HG03159 (cell line): ENCODE data around the gene ARMC3.
A peak's percentile ranks its signal among the peaks of the same experiment; 100 is the strongest.

ENCODE experiments used
- ATAC-seq: cut with Tn5 transposase; IDR thresholded peaks from one replicate; pipeline ENCODE4 v1.9.1; 2021; ENCODE audit warnings: mild to moderate bottlenecking, moderate library complexity; ENCODE audit not compliant: unreplicated experiment

ARMC3 gene

DNA sequence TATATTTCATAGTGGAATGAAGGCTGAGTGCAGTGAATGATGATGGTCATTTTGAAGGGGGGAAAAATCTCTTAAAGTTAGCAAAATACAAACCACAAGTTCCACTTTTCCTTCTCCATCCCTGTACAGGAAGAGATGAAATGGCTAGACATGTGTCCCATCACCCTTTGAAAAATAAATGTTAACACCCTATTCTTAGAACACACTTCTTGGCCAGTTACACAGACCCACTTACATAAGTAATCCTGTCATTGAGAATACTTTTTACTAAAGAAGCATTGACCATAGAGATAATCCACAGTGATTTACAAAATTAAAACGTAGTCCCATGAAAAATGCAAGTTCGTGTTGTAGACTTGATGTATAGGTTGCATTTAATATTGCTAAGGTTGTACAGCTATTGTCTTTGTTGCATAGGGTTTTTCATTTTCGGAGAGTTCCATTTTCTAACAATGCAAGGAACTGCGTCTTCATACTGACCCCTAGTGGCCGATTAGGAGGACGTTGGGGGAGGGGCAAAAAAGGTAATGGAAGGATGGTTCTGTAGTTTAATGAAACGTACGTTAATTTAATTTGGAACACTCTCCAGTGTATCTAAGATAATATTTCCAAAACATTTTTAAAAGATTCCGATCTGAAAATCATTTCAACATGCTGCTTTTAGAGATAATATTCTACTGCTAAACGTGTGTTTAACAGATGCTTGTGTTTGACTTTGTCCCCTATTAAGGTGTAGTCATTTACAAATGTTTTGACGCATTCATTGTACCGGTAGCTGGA lies 60.9 kb downstream of the ARMC3 start:
- ATAC-seq, result peak; percentile 49

DNA sequence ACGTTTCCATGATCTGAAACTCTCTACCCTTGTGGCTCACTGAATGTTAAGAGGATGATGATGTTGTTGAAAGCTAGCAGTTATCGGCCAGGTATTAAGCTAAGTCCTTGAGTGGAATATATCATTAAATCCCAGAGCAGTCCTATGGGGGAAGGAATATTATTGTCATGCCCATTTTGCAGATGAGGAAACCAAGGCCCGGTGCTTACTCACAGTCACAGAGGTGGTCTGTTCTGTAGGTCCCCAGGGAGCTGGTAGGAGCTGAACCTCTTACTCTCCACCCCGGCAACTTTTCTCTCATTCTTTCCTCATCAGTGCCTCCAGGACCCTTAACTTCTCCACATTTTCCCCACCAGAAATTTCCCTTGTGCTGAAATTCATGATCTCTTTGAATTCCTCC lies 62.6 kb downstream of the ARMC3 start:
- ATAC-seq, result no peak

DNA sequence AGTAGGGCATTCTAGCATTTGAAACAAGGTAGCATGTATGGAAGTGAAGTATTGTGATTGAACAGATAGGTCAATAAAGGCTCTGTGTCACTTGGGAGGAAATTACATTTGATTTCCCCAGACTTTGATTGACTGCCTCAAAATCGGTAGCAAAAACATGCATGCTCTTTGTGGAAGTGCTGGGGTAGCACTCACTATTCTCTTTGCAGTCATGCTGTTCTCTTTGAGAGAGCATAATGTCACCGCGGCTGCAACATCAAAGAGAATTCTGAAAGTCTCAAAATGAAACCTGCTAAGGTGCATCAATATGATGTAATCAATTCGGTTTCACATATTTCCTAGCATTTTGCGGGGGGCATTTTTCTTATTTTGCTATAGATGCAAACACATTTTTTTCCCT lies 64.2 kb downstream of the ARMC3 start:
- no peak for ATAC-seq

DNA sequence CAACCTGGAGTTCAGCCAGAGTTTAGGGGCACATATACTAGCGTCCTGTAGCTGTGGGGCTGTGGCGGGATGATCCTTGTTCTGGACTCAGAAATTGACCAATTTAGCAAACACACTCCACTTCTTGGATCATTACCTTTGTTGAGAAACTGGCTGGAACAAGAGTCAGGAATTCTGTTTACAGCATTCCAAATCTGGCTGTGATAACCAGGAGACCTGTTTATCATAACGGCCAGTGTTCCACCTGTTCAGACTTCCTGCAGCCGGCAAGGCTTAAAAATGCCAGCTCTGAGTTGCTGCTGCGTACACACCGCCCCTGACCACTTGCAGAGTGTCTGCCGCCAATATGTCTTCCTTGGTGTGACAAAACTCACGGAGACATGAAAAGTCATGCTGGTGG lies 64.8 kb downstream of the ARMC3 start:
- ATAC-seq, result no peak

DNA sequence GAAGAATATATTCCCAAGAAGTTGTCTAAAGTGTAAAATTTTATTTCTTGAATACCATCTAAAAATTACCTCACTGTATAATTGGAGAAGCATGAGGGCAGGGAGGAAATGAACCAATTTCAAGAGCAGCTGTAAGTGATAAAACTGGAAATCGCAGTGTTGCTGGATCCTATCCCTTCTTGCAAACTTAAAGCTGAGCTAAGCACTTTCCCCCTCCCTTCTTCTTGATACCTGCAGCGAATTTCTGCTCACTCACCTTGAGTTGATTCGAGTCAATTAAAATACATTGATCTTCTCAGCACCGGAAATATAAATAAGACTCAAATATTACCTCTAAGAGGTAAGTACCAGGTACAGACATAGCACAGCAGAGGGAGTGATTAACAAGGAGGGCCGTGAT lies 65.5 kb downstream of the ARMC3 start:
- ATAC-seq, result no peak

DNA sequence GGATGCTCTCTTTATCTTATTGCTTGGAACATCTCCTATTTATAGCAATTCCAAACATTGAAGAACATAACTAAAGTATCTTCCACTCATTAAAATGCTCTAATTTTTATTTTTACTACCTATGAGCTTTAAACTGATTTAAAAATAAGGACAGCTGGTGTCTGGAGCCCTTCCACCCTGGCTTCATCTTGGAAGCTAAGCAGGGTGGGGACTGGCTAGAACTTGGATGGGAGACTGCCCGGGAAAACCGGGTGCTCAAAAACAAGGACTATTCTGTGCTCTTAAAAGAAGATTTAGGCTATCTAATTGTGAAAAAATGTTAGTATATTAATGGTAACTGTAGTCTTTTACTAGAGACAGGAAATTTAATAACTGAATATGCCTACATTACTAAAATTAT lies 69.2 kb downstream of the ARMC3 start:
- ATAC-seq, result no peak

DNA sequence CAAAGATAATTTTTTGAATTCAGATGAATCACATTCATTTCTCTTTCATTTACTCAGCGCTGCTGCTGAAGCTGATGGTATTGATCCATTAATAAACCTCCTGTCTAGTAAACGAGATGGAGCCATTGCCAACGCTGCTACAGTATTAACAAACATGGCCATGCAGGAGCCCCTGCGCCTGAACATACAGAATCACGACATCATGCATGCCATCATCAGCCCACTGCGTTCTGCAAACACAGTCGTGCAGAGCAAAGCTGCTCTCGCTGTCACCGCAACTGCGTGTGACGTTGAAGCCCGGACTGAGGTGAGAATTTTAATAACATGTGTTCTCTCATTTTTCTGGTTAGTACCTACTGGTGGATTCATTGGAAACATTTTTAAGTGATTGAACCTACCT lies 70.2 kb downstream of the ARMC3 start:
- ATAC-seq, result no peak

DNA sequence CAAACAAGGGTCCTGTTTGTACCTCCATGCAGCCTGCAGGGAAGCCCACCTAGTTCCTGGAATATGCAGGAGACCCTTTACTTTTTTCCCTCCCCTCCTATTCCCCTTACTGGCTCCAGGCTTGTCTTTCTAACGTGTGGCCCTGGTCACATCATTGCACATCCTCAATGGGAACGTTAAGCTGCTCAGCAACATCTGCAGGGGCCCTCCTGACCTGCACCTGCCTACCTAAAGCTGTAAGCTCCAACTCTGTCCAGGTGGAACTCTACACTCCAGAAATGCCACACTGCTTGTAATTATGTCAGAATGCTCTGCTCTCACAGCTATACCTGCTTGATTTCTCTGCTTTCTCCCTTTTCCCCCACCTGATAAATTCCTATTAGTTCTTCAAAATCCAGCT lies 72.1 kb downstream of the ARMC3 start:
- ATAC-seq, result no peak

DNA sequence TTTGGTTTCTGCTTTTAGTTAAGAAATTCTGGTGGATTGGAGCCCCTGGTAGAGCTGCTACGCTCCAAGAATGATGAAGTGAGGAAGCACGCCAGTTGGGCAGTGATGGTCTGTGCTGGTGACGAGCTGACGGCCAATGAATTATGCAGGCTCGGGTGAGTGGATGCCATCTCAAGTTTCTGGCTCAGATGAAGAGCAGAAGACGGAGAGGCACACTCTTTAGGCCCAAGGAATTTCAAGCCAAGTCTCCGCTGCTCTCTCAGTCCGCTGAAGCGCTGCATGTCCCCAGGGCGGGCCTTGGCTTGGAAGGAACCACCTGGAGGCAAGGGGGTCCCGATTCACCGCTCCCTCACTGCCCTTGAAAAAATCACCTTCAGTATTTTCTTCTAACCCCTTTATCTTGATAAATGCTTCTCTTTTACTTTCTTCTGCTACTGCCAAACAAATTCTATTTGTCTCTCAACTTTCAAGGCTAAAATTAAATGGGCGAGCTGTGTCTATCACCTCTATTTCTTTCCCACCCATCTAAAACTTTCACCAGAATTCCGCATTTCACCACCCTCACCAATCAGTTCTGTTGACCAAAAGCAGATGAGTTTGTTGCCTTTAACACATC lies 74.2 kb downstream of the ARMC3 start:
- no peak for ATAC-seq

DNA sequence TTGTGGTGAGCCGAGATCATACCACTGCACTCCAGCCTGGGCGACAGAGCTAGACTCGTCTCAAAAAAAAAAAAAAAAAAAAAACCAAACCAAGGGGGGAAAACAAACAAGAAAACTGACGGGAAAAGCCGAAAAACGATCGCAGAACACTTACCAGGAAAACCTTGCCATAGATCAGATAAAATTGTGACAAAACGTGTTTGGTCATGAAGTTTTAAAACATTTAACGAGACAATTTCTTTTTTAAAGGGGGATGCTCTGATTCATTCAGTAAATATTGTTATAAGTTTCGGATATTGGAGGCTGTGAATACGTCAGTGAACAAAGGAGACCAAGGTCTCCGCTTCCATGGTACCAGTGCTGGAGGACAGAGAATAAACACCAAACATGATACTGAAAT lies 77.3 kb downstream of the ARMC3 start:
- no peak for ATAC-seq

DNA sequence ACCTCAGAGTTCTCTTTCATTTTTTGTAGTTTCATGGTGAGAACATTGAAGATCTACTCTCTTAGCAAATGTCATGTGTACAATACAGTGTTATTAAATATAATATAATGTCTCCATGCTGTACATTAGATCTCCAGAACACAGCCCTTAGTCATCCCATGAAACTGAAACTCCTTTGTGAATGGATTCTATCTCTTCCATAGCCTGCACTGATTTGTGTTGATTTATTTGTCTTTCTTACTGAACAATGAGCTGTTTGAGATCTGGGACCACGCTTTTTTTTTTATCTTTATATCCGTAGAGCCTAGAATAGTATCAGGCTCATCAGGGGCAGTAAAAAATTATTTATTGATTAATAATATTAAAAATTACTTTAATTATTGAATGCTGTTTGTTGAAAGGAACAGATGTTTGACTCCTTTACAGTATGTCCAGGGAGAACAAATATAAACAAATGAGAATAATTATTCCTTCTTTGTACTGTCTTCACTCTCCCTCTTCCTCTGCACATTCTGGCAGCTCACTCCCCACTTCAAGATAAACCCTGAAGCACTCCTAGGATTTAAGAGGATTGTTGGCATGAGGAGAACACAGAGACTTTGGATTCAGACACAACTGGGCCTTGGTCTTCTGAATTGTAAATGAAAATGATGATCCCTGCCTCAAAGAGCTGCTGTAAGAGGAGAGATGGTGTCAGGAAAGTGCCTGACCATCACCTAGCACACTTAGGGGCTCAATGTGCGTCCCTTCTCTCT lies 85.9 kb downstream of the ARMC3 start:
- no peak for ATAC-seq

DNA sequence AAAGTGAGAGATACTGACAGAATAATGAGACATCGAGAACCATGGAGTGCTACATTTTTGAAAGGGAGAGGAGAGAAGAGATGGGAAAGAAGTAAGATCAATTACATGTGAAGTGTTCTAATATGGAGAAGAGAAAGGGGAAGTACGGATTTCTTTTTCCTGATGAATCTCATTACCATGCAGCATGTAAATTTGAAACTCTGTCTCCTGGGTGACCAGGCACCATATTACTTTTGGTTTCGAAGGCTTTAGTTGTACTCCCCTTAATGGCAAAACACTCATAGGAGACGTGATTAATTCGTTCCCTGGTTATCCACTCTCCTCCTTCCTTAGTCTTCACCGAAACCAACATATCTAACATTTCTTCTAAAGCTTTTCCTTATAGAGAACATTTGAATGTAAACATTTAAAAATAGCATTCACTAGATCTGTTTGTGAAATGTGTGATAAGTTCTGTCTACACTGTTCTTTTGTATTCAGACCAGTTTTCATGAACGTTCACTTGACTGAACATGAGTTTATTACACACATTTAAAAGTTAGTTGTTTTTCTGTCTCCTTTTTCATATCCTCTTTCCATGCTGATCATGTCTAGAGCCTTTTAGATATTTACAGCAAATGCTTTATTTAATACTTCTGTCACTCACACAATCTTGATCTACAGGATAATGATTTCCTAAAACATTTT lies 87.3 kb downstream of the ARMC3 start:
- peak; percentile 74 for ATAC-seq

DNA sequence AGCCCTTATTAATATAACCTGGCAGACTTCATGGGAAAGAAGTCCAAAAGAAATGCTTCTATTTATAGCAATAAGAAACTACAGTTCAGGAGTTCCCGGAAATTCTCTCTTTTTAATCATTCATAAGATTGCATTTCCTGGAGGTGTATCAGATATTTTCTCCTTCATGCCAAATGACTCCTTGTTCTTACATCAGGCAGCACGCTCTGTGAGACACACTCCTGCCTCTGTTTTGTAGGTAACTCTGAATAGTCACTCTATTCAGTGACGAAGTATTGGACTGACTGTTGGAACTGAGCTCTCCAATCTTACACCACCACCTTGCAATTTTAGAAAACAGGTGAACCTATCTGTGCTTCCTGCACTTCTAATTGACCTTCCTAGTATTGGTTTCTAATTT lies 88.8 kb downstream of the ARMC3 start:
- no peak for ATAC-seq

DNA sequence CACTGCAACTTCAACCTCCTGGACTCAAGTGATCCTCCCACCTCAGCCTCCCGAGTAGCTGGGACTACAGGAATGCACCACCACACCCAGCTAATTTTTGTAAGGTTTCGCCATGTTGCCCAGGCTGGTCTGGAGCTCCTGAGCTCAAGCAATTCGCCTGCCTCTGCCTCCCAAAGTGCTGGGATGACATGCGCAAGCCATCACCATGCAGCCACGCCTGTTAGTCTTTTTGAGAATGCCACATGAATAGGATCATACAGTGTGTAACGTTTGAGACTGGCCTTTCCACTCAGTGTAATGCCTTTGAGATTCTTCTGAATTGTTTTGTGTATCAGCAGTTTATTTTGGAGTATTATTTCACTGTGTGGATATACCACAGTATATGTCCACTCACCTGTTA lies 91.8 kb downstream of the ARMC3 start:
- no peak for ATAC-seq

DNA sequence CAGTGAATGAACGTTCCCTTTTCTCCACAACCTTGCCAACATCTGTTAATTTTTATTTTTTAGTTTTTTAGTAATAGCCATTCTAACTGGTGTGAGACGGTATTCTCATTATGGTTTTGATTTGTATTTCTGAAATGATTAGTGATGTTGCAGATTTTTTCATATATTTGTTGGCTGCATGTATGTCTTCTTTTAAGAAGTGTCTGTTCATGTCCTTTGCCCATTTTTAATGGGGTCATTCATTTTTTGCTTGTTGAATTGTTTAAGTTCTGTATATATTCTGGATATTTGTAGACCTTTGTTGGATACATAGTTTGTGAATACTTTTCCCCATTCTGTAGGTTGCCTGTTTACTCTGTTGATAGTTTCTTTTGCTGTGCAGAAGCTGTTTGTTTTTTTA lies 93.6 kb downstream of the ARMC3 start:
- no peak for ATAC-seq

DNA sequence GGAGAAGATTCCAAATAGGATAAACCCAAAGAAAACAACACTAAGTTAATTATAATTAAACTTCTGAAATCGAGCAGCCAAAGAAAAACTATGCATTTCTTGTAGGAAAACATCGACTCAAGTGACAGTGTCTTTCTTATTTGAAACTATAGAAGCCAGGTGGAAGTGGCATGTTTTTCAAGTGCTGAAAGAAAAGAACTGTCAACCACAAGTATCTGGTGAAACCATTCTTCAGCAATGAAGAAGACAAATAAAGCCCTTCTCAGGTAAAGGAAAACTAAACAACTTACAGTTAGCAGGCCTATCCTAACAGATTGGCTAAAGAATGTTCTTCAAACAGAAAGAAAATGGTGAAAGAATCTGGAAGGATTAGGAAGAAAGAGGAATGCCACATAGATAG lies 96.1 kb downstream of the ARMC3 start:
- ATAC-seq, result no peak

DNA sequence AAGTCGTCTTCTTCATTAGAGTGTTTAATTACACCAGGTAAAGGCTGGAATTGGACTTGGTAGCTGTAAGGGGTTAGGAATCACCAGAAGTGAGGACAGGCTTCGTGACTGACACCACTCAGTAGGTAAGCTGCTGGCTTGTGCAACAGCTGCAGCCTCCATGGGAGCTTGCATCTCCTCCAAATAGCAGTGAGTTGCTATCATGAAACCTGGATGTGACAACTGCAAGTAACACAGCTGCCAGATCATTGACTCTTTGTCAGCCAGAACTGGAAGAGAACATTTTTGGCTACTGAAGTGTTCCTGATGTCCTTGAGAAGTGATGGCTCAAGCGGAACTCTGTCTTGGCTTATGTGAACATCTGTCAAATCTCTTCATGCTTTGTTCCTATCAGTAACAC lies 103.5 kb downstream of the ARMC3 start:
- no peak for ATAC-seq

DNA sequence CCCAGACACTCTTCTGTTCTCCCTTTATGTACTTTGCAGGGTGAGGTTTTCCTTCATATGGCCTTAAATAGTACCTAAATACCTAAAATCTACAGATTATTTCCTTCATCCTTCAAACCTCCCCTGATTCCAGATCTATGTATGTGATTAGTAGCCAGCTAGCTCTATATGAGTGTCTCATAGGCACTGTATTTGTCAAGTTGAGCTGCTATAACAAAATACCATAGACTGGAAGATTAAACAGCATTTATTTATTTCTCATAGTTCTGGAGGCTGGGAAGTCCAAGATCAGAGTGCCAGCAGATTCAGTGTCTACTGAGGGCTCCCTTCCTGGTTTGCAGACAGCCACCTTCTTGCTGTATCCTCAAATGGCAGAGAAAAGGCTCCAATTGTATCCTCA lies 106.9 kb downstream of the ARMC3 start:
- ATAC-seq, result no peak

DNA sequence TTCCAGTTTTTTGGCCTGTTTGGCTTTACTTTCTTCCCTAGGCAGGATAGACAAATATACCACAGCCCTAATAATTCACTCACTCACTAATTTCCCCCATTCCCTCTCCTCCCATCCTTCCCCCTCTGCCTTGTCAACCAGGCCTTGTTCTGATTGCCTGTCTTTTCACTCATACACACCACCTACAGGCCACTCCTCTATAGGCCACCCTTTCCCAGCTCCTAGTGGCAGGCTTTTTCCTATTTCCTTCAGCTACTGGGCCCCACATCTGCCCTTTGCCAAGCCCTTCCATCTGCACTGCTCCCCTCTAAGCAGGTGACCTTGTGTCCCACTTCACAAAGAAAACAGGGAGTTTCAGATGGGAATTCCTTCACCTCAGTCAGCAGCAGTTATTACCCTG lies 107.7 kb downstream of the ARMC3 start:
- ATAC-seq, result no peak

DNA sequence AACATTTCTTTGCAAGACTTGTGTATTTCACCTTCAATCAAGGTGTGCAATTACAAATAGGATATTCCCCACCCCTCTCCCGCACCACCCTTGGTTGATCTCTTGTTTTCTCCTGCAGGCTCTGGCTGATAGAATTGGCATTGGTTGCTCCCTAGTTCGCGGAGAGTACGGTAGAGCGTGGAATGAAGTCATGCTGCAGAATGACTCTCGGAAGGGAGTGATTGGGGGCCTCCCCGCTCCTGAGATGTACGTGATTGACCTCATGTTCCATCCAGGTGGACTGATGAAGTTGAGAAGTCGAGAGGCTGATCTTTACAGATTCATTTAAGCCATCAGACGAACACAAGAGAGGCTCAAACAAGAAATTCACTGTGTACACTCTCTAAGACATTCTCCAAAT lies 109.3 kb downstream of the ARMC3 start:
- no peak for ATAC-seq

DNA sequence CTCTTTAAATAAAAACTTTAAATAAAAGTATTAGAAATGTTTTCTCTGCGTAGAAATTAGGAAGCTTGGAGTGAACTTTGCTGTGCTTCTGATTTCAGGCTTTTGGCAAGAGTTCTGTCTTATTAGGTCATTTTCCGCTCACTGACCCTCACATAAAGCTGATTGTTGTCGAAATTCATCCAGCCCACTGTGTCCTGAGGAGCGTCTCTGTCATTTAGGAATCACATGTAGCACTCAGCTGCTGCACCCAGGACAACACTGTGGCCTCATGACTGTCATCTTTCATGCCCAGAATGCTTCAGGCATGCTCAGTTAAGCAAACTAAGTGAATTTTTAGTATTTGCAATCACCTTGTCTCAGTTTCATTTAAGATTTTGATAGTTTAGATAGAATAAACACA lies 109.7 kb downstream of the ARMC3 start:
- no peak for ATAC-seq

DNA sequence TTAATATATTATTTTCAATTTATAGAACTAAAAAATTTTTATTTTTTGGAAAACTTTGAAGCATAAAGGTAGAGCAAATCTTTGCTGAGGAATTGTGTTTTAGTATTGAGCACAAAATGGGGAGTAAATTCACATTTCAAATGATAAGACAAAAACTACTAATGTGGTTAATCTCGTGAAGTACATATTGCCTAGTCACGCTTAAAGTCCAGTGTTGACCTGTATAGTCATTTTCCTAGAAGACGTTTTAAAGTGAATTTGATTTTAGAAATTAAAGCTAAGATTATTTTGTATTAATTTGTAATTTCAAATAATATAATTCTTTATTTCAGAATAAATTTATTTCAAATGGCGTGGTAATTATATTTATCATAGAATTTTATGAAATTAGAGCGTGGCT lies 110.3 kb downstream of the ARMC3 start:
- no peak for ATAC-seq
